ENCODE measurements around the gene RAB39A. TPM values are rescaled to one million over a fixed set of nuclear protein-coding genes. Genes with fewer than 3 reads are reported as not detected.

RAB39A gene
- total and polyA plus RNA-seq, 4 donors, result 0.30 to 3.6 (median 2.5) TPM

DNA sequence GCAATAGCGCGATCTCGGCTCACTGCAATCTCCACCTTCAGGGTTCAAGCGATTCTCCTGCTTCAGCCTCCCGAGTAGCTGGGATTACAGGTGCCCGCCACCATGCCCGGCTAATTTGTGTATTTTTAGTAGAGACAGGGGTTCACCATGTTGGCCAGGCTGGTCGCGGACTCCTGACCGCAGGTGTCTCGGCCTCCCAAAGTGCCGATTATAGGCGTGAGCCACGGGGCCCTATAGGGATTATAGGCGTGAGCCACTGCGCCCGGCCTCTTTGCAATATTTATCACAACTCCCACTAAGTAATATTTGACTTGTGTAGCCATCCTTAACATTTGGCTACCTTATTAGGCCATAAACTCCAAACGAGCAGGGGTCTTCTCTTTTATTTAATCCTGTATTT, 79.6 kb downstream of the RAB39A start:
- Histone ChIP-seq H3K4me3 (no peak overlapping the region), H3K9ac (ENCODE audit: insufficient read depth in 1 of 2, low read length in 2 of 2) (no peak overlapping the region), H3K9me3 (ENCODE audit: control insufficient read depth in 4 of 4, insufficient read depth in 3 of 4, low read length in 3 of 4) (no peaks in the 10 kb centered on the region), H3K4me1 (ENCODE audit: control insufficient read depth in 5 of 5, insufficient read depth in 5 of 5, low read length in 5 of 5) (peaks cover 0 to 14% (median 4%) of the 10 kb centered on the region in 5 donors), H3K27ac (ENCODE audit: low read depth in 1 of 2, low read length in 1 of 2) (no peak overlapping the region), H3K36me3 (ENCODE audit: control insufficient read depth in 4 of 4, insufficient read depth in 4 of 4, low read length in 4 of 4) (peaks cover 0 to 3% (median under 1%) of the 10 kb centered on the region in 4 donors), H3K27me3 (ENCODE audit: control insufficient read depth in 3 of 3, insufficient read depth in 3 of 3, low read length in 2 of 3) (no peaks in the 10 kb centered on the region)
- TF ChIP-seq, protein P1, sequence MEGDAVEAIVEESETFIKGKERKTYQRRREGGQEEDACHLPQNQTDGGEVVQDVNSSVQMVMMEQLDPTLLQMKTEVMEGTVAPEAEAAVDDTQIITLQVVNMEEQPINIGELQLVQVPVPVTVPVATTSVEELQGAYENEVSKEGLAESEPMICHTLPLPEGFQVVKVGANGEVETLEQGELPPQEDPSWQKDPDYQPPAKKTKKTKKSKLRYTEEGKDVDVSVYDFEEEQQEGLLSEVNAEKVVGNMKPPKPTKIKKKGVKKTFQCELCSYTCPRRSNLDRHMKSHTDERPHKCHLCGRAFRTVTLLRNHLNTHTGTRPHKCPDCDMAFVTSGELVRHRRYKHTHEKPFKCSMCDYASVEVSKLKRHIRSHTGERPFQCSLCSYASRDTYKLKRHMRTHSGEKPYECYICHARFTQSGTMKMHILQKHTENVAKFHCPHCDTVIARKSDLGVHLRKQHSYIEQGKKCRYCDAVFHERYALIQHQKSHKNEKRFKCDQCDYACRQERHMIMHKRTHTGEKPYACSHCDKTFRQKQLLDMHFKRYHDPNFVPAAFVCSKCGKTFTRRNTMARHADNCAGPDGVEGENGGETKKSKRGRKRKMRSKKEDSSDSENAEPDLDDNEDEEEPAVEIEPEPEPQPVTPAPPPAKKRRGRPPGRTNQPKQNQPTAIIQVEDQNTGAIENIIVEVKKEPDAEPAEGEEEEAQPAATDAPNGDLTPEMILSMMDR (IDR thresholded peaks at IDR 0.05; ENCODE audit: control extremely low read depth, extremely low read depth), result no peak
- DNase-seq (no peak), ATAC-seq (ENCODE audit: insufficient read depth, low FRiP score) (no peak)
- WGBS, 2 donors, result 94 to 95% methylated on average over 18 of the region's 18 CpGs

DNA sequence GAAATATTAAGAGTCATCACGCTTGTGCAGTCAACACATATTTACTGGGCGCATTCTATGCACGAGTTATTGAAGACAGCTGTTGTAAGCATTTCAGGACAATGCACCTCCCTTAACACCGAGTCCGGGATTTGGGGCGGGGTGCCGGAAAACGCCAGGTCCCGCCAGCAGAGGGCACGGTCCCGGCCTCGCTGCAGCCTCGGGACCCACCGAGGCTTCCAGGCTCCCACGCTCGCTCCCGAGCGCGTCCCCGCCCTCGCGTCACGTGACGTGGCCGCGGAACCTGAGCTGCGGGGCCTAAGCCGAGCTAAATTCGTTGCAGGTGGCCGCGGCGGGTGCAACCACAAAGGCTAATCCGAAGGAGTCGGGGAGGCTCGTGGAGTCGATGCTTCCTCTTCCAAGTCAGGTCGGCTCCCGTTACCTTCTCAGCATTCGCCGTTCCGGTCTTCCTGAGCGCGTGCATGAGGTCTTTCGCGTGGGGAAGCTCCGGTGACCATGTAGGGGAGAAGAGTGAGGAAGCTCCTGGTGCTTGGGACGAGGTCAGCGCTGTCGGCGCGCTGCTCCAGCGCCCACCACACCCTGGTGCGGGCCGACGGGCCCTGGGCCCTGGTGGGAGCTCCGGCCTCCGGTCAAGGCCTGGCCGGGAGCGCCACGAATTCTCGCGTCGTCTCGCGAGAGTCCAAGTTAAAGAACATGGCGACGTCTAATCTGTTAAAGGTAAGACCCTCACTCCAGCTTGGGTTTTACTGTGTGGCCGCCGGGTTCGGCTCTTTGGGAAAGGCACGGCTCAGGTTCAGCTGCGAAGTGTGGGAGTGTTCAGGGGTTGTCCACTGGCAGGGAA, 80.6 kb downstream of the RAB39A start, which contains the start of gene CUL5:
Gene CUL5, plus strand, starts transcription at position 243 of the 841 bp plus-strand sequence. Its CDS starts 451 bp downstream, at position 694.
- Histone ChIP-seq H3K27me3 (ENCODE audit: control insufficient read depth in 3 of 3, insufficient read depth in 3 of 3, low read length in 2 of 3) (no peaks in the 10 kb centered on the region), H3K9me3 (ENCODE audit: control insufficient read depth in 4 of 4, insufficient read depth in 3 of 4, low read length in 3 of 4) (no peaks in the 10 kb centered on the region), H3K9ac (ENCODE audit: insufficient read depth in 1 of 2, low read length in 2 of 2) (peak within 1 kb of the TSS; percentile 92 to 100), H3K36me3 (ENCODE audit: control insufficient read depth in 4 of 4, insufficient read depth in 4 of 4, low read length in 4 of 4) (peaks cover 0 to 3% (median 1%) of the 10 kb centered on the region in 4 donors), H3K27ac (ENCODE audit: low read depth in 1 of 2, low read length in 1 of 2) (peak within 1 kb of the TSS; percentile 99), H3K4me3 (peak within 1 kb of the TSS; percentile 78), H3K4me1 (ENCODE audit: control insufficient read depth in 5 of 5, insufficient read depth in 5 of 5, low read length in 5 of 5) (peaks cover 0 to 14% (median 6%) of the 10 kb centered on the region in 5 donors)
- DNase-seq, result peak; percentile 93 to 95 (median 94)
- ATAC-seq (ENCODE audit: insufficient read depth, low FRiP score), result peak; percentile 97
- 0 to 1% methylated on average over 72 of the region's 72 CpGs for WGBS, 2 donors
- TF ChIP-seq, protein P1 (IDR thresholded peaks at IDR 0.05; ENCODE audit: control extremely low read depth, extremely low read depth), result peak; percentile 48

GRCh38 chr11:108009497-108010370, 81.5 kb downstream of the RAB39A start:
- H3K36me3 ChIP-seq (ENCODE audit: control insufficient read depth in 4 of 4, insufficient read depth in 4 of 4, low read length in 4 of 4), result peaks cover 0 to 3% (median 1%) of the 10 kb centered on the region in 4 donors
- H3K27ac ChIP-seq (ENCODE audit: low read depth in 1 of 2, low read length in 1 of 2), result peak overlapping the region; percentile 99
- no peaks in the 10 kb centered on the region for H3K27me3 ChIP-seq (ENCODE audit: control insufficient read depth in 3 of 3, insufficient read depth in 3 of 3, low read length in 2 of 3)
- H3K4me1 ChIP-seq (ENCODE audit: control insufficient read depth in 5 of 5, insufficient read depth in 5 of 5, low read length in 5 of 5), result peaks cover 0 to 14% (median 6%) of the 10 kb centered on the region in 5 donors
- no peaks in the 10 kb centered on the region for H3K9me3 ChIP-seq (ENCODE audit: control insufficient read depth in 4 of 4, insufficient read depth in 3 of 4, low read length in 3 of 4)
- H3K9ac ChIP-seq (ENCODE audit: insufficient read depth in 1 of 2, low read length in 2 of 2), result peak overlapping the region; percentile 92 to 100
- H3K4me3 ChIP-seq, result peak overlapping the region; percentile 78
- WGBS, 2 donors, result 1 to 3% methylated on average over 31 of the region's 31 CpGs
- DNase-seq (peak in 2 of 3 donors; percentile 55 to 67), ATAC-seq (ENCODE audit: insufficient read depth, low FRiP score) (peak; percentile 4)
- TF ChIP-seq, protein P1 (IDR thresholded peaks at IDR 0.05; ENCODE audit: control extremely low read depth, extremely low read depth), result no peak
